GM18508 (cell line): ENCODE measurements around the gene TNFAIP8L3.

Experiments used
- ATAC-seq: cut with Tn5 transposase; IDR thresholded peaks from one replicate; pipeline ENCODE4 v1.9.1; 2021; ENCODE audit warnings: moderate number of reproducible peaks; ENCODE audit not compliant: insufficient read depth, unreplicated experiment

Gene TNFAIP8L3

GRCh38 chr15:51119120-51119519 is 24.4 kb upstream of the TNFAIP8L3 start:
- no peak for ATAC-seq

DNA sequence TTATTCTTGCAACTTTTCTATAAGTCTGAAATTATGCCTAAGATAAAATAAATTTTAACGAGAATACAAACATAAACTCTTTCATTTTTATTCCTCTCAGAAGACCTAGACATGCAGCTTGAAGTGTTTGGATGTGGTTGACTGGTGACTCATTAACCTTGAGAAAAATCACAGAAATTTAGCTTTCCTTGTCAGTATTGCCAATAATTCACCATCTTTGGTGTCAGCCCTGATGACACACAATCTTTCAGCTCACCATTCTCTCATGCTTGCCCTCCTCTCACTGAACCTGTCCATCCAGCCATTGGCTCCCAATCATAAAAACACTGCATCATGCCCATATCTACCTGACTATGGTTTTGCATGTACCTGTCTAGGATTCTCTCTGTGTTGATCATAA is 22.6 kb upstream of the TNFAIP8L3 start:
- ATAC-seq: no peak

GRCh38 chr15:51114437-51115119 is 19.9 kb upstream of the TNFAIP8L3 start:
- no peak for ATAC-seq

GRCh38 chr15:51112078-51112477 is 17.4 kb upstream of the TNFAIP8L3 start:
- ATAC-seq: no peak

- no peak for ATAC-seq
These were observed 16.4 kb upstream of the TNFAIP8L3 start for GRCh38 chr15:51111061-51111460.

- no peak for ATAC-seq
These were observed 15.5 kb upstream of the TNFAIP8L3 start for GRCh38 chr15:51110171-51110570.

DNA sequence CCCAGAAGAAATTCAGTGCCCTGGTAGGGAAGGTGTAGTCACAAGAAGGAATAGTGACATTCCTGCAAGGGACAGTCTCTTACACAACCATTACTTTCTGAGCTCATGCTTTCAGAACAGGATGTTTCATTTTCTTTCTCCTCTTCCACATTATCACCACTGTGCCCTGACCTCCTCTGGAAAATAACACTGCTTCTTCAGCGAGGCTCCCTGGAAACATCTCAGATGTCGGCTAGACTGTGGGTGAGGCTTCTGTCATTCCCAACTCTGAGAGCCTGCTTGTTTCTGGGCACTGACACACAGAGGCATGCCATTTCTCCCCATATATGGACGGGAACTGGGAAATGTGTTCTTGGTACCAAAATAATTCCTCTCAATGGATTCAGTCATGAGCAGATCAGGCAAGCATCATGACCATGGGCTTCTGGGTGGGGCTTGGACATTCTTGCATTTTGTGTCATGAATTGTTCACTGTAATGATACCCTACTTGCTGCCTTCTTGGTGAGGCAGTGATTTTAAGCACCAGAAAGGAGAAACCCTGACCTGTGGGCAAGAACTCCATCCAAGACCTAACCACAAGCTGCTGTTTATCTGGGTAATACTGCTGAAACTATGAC is 14.3 kb upstream of the TNFAIP8L3 start:
- ATAC-seq: no peak

DNA sequence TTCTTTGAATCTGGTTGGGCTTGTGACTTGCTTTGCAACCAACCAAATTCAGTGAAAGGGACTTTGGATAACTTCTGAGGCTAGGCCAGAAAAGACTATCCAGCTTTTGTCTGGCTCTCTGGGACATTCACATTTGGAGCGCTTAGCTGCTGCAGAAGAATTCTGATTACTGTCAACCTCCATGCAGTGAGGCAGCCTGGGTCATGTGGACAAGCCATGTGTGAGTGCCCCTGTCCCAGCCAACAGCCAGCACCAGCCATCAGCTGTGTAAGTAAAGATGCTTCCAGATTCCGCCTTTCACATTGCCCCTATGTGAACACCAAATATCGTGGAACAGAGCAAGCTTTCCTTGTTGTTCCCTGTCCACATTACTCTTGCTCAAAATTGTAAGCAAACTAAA is 12.9 kb upstream of the TNFAIP8L3 start:
- ATAC-seq: no peak

DNA sequence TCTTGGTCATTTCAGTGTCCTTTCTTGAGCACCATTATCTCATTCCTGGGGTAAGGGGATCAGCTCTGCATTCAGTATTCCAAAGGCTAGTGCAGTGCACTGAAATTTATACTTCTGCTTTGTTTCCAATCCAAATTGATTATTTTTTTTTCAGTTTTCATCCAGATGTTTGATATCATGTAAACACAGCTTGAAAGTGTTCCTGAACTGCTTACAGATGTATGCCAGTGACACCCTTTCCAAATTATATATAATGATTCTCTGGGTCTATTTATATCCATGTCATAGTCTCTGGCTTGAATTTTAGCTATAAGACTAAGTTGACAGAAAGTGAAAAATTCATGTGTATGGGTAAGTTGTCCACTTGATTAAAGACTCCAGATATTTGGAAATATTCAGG is 11.8 kb upstream of the TNFAIP8L3 start:
- no peak for ATAC-seq

DNA sequence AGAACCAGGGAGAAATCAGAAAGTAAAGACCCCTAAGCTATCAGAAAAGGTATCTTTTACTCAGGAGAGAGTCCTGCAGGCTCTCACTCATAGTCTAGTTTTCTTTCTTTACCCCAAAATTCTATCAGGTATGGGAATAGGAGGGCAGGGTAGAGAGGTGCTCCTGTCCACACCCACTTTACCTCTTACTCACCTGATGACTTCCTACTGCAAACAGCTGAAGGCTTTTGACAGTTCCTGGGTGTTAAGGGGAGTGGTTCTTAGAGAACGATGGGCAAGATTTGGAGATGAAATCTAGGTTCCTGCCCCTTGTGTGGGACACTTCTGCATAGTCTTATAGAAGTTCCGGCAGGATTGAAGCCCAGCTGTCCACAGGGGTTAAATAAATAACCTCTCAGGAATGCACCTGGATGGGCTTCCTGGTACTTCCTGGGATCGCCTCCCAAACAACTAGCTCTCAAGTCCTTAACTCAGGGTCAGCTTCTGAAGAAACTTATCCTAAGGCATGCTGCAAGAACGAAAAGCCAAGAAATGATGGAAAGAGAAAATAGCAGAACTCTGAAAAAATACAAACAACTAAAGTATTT is 10.8 kb upstream of the TNFAIP8L3 start:
- no peak for ATAC-seq

GRCh38 chr15:51104512-51104911 is 9.8 kb upstream of the TNFAIP8L3 start:
- ATAC-seq: no peak

- ATAC-seq: no peak
These were observed 8.6 kb upstream of the TNFAIP8L3 start for GRCh38 chr15:51103330-51103729.

DNA sequence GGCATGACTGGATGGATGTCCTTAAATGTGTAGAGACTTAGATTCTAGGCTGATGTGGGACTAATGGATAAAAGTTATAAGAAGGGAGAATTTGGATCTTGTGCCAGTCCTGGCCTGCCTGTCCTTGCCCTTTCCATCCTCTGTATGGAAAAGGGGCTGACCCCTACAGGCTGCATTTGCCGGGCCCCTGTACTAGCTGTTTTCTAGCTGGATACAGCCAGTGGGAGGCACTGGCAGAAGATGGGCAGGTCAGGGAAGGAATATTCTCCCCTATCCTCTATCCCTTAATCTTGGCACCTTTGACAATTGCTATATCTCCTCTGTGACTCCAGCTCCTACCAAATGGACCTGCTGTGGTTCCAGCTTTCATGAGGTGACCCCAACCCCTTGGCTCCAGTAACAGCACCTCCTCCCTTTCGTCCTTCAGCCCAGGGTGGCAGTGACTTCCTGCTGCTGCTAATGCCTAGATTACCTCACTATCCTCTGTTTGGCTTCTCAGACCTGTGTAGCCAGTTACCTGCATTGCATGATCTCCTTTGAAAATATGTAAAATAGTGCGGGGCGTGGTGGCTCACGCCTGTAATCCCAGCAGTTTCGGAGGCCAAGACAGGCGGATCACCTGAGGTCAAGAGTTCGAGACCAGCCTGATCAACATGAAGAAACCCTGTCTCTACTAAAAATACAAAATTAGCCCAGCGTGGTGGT is 6.2 kb upstream of the TNFAIP8L3 start:
- ATAC-seq: no peak

- no peak for ATAC-seq
These were observed 4.5 kb upstream of the TNFAIP8L3 start for GRCh38 chr15:51099185-51099584.

DNA sequence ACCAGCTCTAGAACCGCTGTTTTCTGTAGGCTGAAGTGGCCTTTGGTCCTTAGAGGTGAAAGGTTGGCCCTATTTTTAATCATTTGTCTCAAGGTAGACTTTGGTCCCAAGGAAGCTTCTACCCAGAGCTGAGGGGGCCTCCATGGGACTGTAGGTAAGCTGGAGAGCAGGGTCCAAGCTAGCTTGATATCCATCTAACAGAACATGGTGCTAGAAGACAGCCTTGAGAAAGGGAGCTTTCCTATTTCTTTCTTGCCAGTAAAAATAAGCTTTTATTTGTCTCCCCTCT is 3.6 kb upstream of the TNFAIP8L3 start:
- no peak for ATAC-seq

DNA sequence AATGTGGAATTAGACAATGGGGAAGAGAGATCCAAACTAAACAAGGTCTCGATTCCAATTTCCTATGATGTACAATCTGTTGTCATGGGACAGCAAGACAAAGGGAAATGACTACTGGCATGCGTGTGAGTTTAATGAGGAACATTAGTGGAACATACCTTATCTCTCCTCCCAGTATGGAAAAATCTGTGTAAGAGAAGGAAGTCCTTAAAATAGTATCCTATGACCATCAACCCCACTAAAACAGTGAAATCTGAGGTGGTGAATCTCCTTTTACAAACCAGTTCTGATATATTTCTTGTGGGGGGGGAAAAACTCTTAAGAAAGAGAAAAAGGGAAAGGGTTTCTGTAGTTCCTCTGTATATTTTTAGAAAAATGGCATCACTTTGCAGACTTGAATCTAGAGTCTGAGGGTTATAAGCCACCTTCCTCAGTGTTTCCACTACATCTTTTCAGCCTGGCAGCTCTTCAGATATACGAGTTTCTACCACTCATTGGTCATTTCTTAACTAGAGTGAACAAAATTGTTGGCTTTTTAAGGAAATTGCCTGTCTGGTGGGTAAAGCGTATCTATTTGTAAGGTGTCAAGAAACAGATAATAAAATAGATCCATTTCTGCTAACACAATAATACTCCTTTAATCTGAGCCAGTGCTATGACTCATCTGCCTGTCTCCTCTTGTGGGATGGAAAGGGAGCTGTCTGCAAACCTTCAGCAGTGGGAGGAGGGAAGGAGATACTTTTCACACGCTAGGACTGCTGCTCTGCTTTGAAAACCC is 3.0 kb upstream of the TNFAIP8L3 start:
- no peak for ATAC-seq

DNA sequence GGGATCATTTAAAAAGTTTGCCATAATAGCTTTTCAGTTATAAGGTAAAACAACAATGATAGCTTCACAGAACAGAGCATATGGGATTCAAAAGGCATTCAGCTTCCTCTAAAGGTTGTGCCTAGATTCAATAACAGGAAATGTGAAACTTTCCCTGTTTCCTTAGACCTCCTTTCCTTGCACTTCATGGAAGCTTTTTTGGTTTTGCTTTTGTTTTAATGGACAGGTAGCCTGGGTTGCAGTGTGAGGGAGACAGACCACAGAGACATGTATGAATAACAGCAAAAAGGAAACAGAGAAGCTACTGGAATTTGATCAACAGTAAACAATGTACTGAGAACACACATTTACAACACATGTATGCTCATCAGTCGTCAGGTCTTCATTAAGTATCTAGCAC is 2.3 kb upstream of the TNFAIP8L3 start:
- no peak for ATAC-seq

GRCh38 chr15:51095681-51096331 is 1.1 kb upstream of the TNFAIP8L3 start:
- ATAC-seq: no peak

GRCh38 chr15:51093839-51094605 is 684 bp downstream of the TNFAIP8L3 start:
- ATAC-seq: no peak

- no peak for ATAC-seq
These were observed 1.2 kb downstream of the TNFAIP8L3 start for GRCh38 chr15:51093488-51093838.
